Uterus (tissue), 2 donors: ENCODE data around the gene KIF5A.

Experiments used
- POLR2A ChIP-seq, 2 donors: fragments of 450-650 bp; IDR thresholded peaks; one replicate each; pipeline ENCODE4 v1.6.1; 2016; ENCODE audit warnings: antibody characterized with exemption in 2 of 2, mild to moderate bottlenecking in 1 of 2, moderate library complexity in 1 of 2
- TF ChIP-seq, protein P1 (sequence below), 4 experiments: fragments of 200-600 bp in 2 of 4; fragments of 450-650 bp in 2 of 4; sonication (generic) in 2 of 4; IDR thresholded peaks; one replicate each; pipeline ENCODE4 v1.5.1; 2016 to 2019; ENCODE audit warnings: antibody characterized with exemption in 4 of 4, mild to moderate bottlenecking in 2 of 4, moderate library complexity in 1 of 4

GRCh38 chr12:57620936-57621496, 71.2 kb downstream of the KIF5A start:
- TF ChIP-seq, protein P1, sequence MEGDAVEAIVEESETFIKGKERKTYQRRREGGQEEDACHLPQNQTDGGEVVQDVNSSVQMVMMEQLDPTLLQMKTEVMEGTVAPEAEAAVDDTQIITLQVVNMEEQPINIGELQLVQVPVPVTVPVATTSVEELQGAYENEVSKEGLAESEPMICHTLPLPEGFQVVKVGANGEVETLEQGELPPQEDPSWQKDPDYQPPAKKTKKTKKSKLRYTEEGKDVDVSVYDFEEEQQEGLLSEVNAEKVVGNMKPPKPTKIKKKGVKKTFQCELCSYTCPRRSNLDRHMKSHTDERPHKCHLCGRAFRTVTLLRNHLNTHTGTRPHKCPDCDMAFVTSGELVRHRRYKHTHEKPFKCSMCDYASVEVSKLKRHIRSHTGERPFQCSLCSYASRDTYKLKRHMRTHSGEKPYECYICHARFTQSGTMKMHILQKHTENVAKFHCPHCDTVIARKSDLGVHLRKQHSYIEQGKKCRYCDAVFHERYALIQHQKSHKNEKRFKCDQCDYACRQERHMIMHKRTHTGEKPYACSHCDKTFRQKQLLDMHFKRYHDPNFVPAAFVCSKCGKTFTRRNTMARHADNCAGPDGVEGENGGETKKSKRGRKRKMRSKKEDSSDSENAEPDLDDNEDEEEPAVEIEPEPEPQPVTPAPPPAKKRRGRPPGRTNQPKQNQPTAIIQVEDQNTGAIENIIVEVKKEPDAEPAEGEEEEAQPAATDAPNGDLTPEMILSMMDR (IDR thresholded peaks at IDR 0.05): no peak
- TF ChIP-seq POLR2A (IDR thresholded peaks at IDR 0.05): no peak
